GM19468 (cell line): ENCODE results near the gene NMNAT3.
"Not testable (repeated sequence)": the region's sequence is repeated elsewhere in the genome, so short reads cannot be mapped to it uniquely, and the experiment has no call there.

ENCODE experiments used
- ATAC-seq: cut with Tn5 transposase; IDR thresholded peaks from one replicate; pipeline ENCODE4 v1.9.1; 2021; ENCODE audit warnings: mild to moderate bottlenecking, moderate library complexity, moderate number of reproducible peaks; ENCODE audit not compliant: unreplicated experiment; ENCODE audit errors: extremely low read depth

Gene NMNAT3

GRCh38 chr3:139588450-139588849, 89.3 kb downstream of the NMNAT3 start:
- no peak for ATAC-seq

- ATAC-seq = no peak
Observed at GRCh38 chr3:139587797-139588196, 90.0 kb downstream of the NMNAT3 start.

GRCh38 chr3:139586420-139587017, 91.3 kb downstream of the NMNAT3 start:
- ATAC-seq = peak; percentile 49

DNA sequence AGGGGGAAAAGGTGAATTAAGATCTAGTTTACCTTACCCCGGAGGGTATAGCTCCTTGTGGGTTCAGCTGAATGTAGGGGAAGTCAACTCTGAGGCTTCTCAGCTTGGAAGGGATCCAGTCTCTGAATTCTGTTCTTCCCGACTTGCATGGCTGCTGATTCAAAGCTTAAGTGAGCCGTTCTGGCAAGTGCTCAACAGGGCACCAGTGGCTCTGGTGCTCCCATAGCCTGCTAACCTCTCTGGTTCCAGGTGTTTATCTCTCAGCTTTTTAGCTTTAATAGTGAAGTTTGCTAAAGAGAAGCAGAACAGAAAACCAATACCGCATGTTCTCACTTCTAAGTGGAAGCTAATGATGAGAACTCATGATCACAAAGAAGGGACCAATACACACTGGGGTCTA, 92.0 kb downstream of the NMNAT3 start:
- no peak for ATAC-seq

DNA sequence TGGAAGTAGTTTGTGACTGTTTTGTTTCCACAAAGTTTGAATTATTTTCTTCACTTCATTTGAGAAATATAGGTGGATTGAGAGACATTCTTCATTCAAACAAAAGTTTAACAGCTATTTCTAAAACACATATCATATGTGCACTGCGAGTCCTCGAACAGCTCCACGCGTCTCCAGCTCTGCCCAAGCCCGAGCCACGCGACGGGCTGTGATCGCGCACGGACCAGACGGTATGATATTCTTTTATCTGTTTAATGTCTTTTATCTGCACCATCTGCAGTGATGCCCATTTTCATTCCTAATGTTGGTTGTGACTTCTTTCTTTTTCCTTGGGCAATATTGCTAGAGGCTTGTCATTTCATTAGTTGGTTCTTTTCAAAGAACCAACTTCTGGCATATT, 94.1 kb downstream of the NMNAT3 start:
- not testable (repeated sequence) for ATAC-seq

GRCh38 chr3:139578783-139579182, 99.0 kb downstream of the NMNAT3 start:
- ATAC-seq = no peak

DNA sequence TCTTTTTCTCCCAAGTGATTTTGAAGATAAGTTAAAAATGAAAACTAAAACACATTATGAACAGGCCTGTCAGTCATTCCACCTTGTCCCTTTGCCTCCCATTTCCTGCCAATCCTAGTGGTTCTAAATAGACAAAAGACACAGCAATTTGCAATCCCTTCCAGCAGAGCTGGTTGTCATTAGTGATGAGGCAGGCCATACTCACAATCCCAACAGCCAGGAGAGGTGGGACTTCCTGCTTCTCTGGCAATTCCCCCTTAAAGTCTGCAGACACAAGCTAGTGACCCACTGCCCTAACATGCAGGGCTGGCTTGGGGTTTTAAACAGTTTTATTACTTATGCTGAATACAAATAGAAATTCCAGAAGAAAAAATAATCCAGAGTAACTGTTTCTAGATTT, 99.9 kb downstream of the NMNAT3 start:
- no peak for ATAC-seq

- ATAC-seq = no peak
Observed at GRCh38 chr3:139577346-139577745, 100.4 kb downstream of the NMNAT3 start.

- no peak for ATAC-seq
Observed at GRCh38 chr3:139574026-139574947, 103.5 kb downstream of the NMNAT3 start.

GRCh38 chr3:139572847-139573672, 104.7 kb downstream of the NMNAT3 start:
- ATAC-seq = no peak

- no peak for ATAC-seq
Observed at GRCh38 chr3:139571711-139572110, 106.1 kb downstream of the NMNAT3 start.

DNA sequence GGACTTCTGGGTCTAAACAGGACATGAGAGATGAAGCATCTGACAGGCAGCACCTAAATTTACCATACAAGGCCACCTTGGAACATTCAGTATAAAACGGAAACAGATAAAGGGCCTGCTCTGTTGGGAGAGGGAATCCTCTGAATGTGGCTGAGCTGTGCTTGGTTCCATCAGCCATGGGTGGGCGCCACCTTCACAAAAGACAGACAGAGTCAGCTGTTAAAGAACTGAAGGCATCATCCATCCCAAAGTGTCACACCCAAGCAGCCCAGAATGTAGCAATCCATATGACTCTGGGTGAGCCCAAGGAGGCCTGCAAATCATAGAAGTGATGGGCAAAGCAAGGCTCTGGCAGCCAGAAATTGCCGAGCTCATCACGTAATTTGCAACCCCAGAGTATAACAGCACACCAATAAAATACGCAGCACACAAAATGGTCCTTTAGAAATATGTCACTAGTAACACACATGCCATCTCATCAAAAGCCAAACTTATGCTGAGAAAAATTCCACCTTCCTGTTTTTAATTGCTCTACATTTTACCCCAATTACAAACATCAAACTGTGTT, 113.4 kb downstream of the NMNAT3 start:
- ATAC-seq = no peak

GRCh38 chr3:139561959-139562676, 115.7 kb downstream of the NMNAT3 start:
- ATAC-seq = no peak

DNA sequence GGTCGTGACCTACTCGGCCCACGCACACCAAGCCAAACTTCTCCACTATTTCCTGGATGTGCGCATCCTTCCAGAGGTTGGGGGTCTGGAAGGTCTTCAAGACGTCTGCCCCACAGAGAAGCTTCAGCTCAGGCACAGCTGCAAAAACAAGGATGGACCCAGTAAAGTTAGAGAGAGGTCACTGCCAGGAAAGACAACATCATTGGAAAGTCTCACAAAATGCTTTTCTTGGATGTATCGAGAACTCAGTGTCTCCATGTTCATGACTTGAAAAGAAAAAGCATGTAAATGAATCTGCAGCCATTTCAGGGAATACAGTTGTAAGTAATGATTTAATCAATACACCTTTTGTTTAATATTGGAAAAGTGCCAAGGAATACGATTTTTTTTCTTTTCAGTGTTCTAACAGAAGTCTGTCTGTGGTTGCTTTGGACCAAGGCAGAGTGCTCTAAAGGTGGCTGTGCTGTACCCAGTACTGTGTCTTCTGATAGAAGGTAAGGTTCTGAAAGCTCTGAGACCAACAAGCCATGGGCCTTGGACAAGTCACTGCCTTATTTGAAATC, 116.4 kb downstream of the NMNAT3 start:
- ATAC-seq = no peak

- no peak for ATAC-seq
Observed at GRCh38 chr3:139560411-139560810, 117.4 kb downstream of the NMNAT3 start.

DNA sequence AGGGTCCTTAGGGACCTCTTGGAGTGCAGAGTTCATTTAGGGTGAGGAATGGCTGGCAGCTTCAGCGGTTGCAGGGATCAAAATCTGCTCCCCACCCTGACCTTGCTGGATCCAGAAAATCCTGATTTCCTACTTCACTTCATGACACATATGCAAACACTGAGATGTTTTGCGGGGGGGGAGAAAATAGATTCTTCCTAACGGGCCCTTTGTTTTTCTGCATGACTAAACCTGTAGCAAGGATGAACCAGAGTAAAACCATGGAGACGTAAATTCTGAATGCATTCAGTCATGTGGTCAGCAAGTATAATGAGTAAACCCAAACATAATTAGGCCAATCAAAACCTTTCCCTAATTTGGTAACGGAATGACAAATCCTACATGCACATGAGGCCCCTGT, 118.2 kb downstream of the NMNAT3 start:
- no peak for ATAC-seq

DNA sequence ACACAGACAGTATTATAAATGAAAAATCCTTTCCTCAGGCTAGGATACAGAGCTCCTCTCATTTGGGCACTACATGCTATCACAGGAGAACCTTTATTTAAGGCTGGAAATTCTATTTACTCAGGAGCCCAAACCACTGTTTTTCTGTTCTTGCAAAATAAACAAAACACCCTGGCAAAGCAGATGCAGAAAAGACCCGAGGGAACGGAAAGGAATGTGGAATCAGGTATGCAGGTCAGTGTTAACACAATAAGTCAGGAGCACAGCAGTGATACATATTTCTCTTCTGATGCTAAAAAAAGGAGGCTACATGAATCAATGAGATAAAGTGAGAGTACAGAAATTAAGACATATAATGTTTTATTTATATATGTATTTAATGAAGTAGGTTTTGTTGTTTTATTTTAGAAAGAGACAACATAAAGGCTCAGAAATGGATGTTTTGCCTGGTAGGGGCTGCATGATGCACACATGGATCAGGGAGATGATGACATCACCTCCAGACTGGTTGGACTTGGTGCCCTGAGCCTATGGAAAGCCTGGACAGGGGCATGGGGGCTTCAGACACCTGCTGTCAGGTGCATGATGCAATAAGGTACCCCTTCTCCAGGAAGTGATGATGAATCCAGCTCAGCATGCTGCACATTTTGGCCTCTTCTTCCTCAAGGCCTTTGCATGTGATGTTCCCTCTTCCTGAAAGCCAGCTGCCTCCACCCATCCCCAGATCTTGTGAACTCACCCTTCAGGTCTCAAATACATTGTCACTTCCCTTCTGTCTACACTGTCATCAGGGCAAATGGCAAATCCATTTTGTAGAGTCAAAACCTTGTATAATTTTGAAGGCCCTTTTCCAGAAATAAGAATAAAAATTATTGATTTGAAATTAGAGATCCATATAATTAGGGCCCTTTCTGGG, 119.2 kb downstream of the NMNAT3 start:
- ATAC-seq = no peak

DNA sequence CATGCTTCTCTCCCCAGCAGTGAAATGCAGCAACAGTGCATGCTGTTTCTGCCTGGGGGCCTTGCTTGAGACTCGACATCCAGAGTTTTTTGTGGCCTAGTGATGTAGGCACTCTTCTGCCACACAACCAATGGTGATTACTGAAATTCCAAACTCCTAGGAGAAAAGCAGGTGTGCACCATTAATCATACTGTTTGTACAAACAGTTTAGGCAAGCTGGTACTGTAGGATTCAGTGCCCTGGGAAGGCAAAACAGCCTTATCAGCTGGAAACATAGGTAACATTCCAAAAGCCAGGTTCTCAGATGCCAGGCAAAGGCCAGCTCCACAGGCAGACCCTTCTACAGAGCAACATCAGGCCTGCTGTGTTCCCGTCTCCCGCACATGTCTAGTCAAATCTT, 120.7 kb downstream of the NMNAT3 start:
- ATAC-seq = no peak

DNA sequence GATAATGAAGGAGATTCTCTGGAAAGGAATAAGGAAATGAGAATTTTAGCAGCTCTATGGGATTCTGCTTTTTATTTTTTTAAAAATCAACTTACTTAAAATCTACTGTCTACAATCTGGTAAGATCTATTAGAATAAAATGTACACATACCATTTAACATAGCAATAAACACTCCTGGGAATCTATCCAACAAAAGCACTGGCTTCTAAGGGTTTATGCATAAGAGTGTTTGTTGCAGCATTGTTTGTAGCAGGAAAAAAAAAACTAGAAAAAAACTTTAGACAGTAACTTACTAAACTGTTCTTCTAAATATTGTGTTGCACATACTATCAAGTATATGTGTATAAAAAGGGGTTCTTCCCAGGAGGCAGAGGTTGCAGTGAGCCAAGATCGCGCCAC, 122.5 kb downstream of the NMNAT3 start:
- ATAC-seq = no peak
